ENCODE measurements around the gene MTA1. TPM values are rescaled to one million over a fixed set of nuclear protein-coding genes. Genes with fewer than 3 reads are reported as not detected.

Gene MTA1
- polyA plus RNA-seq, 3 donors from 2014 or later: 0.82 to 3.0 (median 2.8) TPM

DNA sequence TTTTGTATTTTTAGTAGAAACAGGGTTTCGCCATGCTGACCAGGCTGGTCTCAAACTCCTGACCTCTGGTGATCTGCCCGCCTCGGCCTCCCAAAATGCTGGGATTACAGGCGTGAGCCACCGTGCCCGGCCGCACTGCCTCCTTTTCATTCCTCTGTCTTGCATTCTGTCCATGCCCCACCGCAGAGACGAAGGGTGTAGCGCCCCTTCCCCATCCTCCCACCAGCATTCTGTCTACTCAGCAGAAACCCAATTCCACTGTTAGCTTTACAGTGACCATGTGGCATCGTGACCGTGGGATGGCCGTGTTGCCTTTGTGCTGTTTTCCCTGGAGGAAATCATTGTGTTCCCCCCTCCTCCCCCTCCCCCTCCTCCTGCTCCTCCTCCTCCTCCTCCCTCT lies 11.0 kb upstream of the MTA1 start:
- no peak for DNase-seq
- H3K27ac Mint-ChIP-seq: no peak overlapping the region
- no peaks in the 10 kb centered on the region for H3K4me1 Mint-ChIP-seq
- H3K4me3 Mint-ChIP-seq: no peak overlapping the region
- peaks cover 4 to 23% (median 5%) of the 10 kb centered on the region in 3 donors for H3K27me3 Mint-ChIP-seq (ENCODE audit: low read depth in 3 of 3)
- H3K36me3 Mint-ChIP-seq: no peaks in the 10 kb centered on the region
- H3K9me3 Mint-ChIP-seq: no peaks in the 10 kb centered on the region

DNA sequence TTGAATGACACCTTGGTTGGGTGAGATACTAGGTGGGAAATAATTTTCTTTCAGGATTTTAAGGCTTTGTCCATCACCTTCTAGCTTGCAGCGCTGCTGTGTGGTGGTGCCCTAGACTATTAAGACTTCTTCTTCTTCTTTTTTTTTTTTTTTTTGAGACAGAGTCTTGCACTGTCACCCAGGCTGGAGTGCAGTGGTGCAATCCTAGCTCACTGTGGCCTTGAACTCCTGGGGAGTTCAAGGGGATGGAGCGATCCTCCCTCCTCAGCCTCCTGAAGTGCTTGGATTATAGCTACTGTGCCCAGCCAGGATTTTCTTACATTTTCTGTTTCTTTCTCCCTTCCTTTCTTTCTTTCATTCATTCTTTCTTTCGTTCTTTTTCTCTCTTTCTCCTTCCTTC lies 10.3 kb upstream of the MTA1 start:
- no peaks in the 10 kb centered on the region for H3K36me3 Mint-ChIP-seq
- H3K27me3 Mint-ChIP-seq (ENCODE audit: low read depth in 3 of 3): peaks cover 4 to 23% (median 8%) of the 10 kb centered on the region in 3 donors
- H3K4me3 Mint-ChIP-seq: no peak overlapping the region
- H3K4me1 Mint-ChIP-seq: no peaks in the 10 kb centered on the region
- no peak overlapping the region for H3K27ac Mint-ChIP-seq
- no peak for DNase-seq
- no peaks in the 10 kb centered on the region for H3K9me3 Mint-ChIP-seq

DNA sequence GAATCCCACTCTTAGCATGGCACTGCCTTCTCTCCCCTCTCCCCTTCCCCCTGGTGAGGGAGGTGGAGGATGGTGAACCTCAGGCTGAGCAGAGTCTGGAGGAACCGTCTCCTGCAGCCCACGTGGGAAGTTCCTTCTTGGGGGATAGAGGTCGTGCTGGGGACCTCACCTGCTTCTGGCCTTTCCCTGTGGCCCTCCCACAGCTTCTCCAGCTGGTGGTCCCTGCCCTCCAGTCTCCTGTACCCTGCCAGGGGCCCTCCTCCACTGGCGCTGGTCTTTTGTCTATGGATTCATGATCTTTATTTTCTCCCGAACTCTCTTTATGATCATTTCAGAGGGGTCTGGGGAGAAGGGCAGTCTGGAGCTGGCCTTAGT lies 9.0 kb upstream of the MTA1 start:
- no peaks in the 10 kb centered on the region for H3K36me3 Mint-ChIP-seq
- H3K4me1 Mint-ChIP-seq: peaks cover 2 to 6% of the 10 kb centered on the region in 2 donors
- H3K4me3 Mint-ChIP-seq: peak overlapping the region in 1 of 5 donors; percentile 63
- H3K27ac Mint-ChIP-seq: no peak overlapping the region
- DNase-seq: no peak
- peaks cover 4 to 23% (median 8%) of the 10 kb centered on the region in 3 donors for H3K27me3 Mint-ChIP-seq (ENCODE audit: low read depth in 3 of 3)
- no peaks in the 10 kb centered on the region for H3K9me3 Mint-ChIP-seq

DNA sequence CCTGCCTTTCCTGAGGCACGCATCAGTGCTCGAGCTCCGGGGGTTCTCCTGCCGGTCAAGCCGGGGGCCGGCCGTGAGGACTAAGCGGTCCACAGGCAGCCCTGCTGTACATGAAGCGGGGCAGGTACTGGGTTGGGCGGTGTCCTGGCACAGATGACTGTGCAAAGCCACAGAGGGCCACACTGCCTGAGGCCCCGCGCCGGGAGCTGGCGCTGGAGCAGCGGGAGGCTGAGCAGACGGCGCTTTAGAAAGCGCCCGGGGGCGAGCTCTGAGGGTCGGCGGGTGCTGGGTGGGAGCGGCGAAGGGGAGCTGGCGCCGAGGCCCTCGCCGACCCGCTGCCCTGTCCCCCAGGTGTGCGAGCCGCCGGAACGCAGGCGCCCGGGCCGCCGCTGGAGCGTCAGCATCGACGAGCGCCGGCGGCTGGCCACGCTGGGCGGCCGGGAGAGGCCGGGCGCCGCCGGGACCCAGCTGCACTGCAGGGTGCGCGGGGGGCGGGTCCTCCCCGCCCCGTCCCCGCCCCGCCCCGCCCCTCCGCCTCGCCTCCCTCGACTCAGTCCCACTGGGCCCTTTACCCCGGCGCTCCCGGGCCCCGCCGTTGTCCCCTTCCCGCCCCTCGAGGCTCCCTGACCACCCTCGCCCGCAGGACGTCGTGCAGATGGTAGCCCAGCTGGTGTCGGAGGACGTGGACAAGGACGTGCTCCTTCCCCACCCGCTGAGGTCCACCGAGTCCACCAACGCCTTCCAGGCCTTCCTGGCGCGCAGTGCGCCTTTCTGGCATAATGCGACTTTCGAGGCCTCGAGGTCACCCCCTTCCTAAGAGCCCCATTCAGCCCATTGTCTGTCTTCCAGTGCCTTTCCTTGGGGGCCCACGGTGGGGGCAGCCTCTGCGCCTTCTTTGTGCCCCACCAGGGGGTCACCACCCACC lies 8.3 kb upstream of the MTA1 start:
- Mint-ChIP-seq H3K36me3 (no peaks in the 10 kb centered on the region), H3K9me3 (no peaks in the 10 kb centered on the region), H3K4me1 (peaks cover 4 to 6% of the 10 kb centered on the region in 2 donors), H3K27ac (no peak overlapping the region), H3K27me3 (ENCODE audit: low read depth in 3 of 3) (peaks cover 4 to 19% (median 8%) of the 10 kb centered on the region in 3 donors), H3K4me3 (peak overlapping the region in 3 of 5 donors; percentile 18 to 63 (median 30))
- peak in 2 of 3 donors; percentile 32 to 36 for DNase-seq

DNA sequence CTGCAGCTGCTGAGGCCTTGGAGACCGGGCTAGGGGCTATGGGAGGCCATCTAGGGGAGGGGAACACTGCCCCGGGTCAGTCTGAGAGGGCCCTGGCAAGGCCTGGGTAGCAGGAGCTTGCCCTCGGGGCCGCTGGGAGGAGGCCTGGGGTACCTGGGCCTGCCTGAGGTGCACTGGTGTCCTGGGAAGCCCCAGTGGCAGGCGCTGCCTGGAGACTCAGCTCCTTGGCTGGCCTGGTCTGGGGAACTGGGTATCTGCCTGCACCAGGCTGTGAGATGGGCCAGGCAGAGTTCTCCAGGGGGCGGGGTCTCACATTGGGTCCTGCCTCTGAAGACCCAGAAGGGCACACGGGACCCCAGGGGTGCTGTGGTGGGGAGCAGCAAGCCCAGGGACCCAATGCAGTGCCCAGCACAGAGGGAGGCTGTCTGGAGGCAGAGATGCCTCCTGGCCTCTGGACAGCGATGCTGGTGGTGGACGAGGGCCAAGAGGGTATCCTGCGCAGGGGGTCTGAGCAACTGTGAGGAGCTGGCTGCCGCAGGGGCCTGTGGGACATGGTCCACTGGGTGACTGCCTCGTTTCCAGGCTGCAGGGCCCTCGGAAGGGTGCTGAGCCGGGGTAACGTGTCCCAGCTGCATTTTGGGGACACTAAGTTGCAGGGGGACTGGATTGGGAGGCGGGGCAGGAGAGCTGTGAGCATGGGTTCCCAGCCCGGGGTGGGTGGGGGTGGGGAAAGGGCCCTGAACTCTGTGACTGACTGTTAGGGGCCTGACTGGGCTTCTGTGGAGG lies 7.4 kb upstream of the MTA1 start:
- H3K4me1 Mint-ChIP-seq: peaks cover 4 to 11% of the 10 kb centered on the region in 2 donors

DNA sequence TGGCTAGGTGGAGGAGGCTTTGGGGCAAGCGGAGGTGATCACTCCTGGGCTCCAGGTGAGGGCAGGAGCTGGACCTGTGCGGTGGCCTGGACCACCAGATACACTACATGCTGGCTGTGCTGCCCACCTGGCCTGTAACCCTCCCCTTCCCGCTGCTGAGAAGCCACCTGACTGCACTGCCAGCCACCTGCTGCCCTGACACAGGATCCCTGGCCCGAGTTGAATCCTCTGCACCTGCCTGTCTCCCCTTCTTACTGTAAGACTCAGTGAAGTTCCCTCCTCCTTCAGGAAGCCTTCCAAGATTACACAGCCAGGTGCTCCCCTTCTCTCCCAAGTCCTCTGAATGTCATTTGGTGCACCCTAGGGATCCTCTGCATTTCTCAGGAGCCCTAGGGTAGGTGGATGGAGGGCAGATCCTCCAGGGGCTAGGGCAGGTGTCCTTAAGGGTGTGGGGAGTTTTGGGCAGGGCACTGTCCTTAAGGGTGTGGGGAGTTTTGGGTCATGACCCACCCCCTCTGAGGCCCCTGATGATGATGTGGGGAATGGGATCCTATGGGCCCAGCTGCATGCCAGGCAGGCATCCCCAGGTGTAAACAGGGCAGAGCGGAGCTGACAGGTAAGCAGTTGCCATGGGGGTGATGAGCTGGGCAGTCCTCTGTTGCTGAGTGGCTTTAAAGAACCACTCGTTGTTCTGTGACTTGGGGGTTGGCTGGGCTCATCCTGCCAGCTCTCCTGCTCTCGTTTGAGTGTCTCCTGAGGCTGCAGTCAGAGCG lies 6.7 kb upstream of the MTA1 start:
- no peaks in the 10 kb centered on the region for H3K9me3 Mint-ChIP-seq

More for the DNA sequence above, 7.4 kb upstream of the MTA1 start:
- H3K4me3 Mint-ChIP-seq: peak overlapping the region in 2 of 5 donors; percentile 29 to 40
- H3K27me3 Mint-ChIP-seq (ENCODE audit: low read depth in 3 of 3): peaks cover 4 to 19% (median 10%) of the 10 kb centered on the region in 3 donors
- H3K9me3 Mint-ChIP-seq: no peaks in the 10 kb centered on the region
- H3K27ac Mint-ChIP-seq: no peak overlapping the region
- H3K36me3 Mint-ChIP-seq: no peaks in the 10 kb centered on the region
- DNase-seq: no peak

DNA sequence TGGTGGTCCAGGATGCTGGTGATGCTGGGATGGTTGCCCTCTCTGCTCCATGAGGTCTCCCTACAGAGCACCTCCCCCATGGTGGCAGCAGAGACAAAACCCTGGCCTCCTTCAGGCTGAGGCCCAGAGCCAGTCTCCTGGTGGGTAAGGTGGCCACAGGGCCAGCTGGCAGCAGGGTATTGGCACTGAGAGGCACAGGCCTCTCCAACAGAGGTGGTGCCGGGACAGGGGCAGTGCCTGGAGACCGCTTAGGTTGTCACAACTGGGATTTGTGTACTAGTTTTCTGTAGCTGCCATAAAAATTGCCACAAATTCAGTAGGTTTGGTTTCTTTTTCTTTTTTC lies 6.1 kb upstream of the MTA1 start:
- Mint-ChIP-seq H3K27ac (no peak overlapping the region), H3K4me1 (peaks cover 4 to 11% of the 10 kb centered on the region in 2 donors), H3K27me3 (ENCODE audit: low read depth in 3 of 3) (peaks cover 7 to 17% (median 12%) of the 10 kb centered on the region in 3 donors), H3K36me3 (no peaks in the 10 kb centered on the region), H3K9me3 (no peaks in the 10 kb centered on the region), H3K4me3 (peak overlapping the region in 2 of 5 donors; percentile 53)
- no peak for DNase-seq

More for the DNA sequence above, 6.7 kb upstream of the MTA1 start:
- Mint-ChIP-seq H3K4me3 (peak overlapping the region in 1 of 5 donors; percentile 40), H3K36me3 (no peaks in the 10 kb centered on the region), H3K27ac (peak overlapping the region in 1 of 6 donors; percentile 45), H3K4me1 (peaks cover 4 to 11% of the 10 kb centered on the region in 2 donors), H3K27me3 (ENCODE audit: low read depth in 3 of 3) (peaks cover 4 to 15% (median 10%) of the 10 kb centered on the region in 3 donors)
- DNase-seq: no peak

DNA sequence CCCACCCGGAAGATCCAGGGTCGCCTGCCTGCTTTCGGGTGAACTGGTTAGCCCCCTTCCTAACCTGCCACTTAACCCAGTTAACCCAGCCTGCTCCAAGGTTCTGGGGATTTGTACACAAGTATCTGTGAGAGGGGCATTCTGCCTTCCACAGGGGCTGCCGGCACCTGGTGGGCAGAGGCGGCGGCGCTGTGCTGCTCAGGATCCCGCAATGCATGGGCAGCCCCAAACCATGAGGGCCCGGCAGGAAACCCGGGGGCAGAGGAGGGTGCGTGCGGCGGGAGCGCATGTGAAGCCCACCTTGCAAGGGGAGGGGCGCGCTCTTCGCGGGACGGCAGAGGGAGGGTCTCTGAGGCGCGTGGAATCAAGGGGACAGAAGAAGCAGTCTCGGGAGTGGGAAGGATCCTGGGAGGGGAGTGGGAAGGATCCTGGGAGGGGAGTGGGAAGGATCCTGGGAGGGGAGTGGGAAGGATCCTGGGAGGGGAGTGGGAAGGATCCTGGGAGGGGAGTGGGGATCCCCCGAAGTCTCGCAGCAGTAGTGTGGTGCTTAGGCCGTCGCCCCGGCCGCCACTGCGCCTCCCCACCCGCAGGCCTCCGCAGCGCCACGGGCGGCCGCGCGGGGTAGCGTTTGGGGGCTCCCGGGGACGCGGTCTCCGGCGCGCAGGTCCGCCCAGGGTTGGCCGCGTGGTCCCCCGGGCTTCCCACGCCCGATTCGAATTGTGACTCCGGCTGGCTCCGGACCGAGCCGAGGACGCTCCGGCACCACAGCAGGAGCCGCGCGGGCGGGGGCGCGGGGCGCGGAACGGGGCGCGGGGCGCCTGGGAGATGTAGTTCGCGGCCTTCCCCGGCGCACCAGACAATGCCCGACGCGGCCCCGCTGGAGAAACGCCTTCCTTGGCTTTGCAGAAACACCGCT lies 4.9 kb upstream of the MTA1 start:
- no peaks in the 10 kb centered on the region for H3K36me3 Mint-ChIP-seq
- H3K4me1 Mint-ChIP-seq: peaks cover 7 to 11% of the 10 kb centered on the region in 2 donors
- H3K9me3 Mint-ChIP-seq: no peaks in the 10 kb centered on the region
- peaks cover 7 to 14% (median 12%) of the 10 kb centered on the region in 3 donors for H3K27me3 Mint-ChIP-seq (ENCODE audit: low read depth in 3 of 3)
- peak; percentile 63 to 68 (median 65) for DNase-seq
- peak overlapping the region; percentile 50 to 86 (median 74) for H3K4me3 Mint-ChIP-seq
- peak overlapping the region in 1 of 6 donors; percentile 71 for H3K27ac Mint-ChIP-seq

DNA sequence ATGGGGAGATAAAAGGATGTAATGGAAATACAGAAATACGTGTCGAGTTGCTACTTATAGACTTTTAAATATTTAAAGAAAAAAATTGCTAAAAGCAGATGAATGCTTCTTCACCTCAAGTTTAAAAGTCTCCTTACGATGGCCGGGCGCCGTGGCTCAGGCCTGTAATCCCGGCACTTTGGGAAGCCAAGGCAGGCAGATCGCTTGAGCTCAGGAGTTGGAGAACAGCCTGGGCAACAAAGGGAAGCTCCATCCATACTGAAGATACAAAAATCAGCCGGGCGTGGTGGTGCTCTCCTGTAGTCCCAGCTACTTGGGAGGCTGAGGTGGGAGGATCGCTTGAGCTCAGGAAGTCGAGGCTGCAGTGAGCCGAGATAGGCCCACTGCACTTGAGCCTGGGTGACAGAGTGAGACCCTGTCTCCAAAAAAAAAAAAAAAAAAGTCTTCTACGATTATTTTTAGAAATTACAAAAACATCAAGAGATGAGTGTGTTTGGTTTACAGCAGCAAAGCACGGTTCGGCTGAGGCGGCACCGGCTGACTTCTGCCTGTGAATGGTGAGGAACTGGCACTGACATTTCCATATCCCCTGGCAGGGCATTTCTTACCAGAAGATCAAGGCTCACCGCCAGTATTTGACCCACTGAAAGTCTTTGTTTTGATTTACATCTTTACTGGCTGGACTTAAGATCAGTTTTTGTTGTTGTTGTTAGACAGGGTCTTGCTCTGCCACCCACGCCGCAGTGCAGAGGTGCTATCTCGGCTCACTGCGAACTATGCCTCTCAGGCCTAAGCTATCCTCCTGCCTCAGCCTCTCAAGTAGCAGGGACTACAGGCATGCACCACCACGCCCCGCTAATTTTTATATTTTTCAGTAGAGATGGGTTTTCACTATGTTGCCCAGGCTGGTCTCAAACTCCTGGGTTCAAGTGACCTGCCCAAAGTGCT lies 3.9 kb upstream of the MTA1 start:
- peaks cover 7 to 14% (median 10%) of the 10 kb centered on the region in 3 donors for H3K27me3 Mint-ChIP-seq (ENCODE audit: low read depth in 3 of 3)
- peak overlapping the region in 2 of 6 donors; percentile 20 to 71 for H3K27ac Mint-ChIP-seq
- no peak for DNase-seq
- H3K36me3 Mint-ChIP-seq: no peaks in the 10 kb centered on the region
- H3K4me1 Mint-ChIP-seq: peaks cover 9 to 12% of the 10 kb centered on the region in 2 donors
- H3K9me3 Mint-ChIP-seq: no peaks in the 10 kb centered on the region
- H3K4me3 Mint-ChIP-seq: peak overlapping the region; percentile 63 to 86 (median 74)

DNA sequence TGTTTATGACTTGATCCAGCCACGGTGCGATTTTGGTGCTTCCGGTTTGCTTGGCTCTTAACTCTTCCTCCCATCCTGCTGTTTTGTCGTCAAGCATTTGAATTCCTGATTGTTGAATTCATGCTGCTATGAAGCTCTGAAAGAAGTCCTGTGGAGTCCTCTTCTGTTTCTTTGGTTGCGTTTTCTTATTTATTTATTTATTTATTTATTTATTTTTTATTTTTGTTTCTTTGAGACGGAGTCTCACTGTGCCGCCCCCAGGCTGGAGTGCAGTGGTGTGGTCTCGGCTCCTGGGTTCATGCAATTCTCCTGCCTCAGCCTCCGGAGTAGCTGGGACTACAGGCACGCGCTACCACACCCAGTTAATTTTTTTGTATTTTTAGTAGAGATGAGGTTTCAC lies 3.0 kb upstream of the MTA1 start:
- peak overlapping the region; percentile 39 to 73 (median 58) for H3K4me3 Mint-ChIP-seq

DNA sequence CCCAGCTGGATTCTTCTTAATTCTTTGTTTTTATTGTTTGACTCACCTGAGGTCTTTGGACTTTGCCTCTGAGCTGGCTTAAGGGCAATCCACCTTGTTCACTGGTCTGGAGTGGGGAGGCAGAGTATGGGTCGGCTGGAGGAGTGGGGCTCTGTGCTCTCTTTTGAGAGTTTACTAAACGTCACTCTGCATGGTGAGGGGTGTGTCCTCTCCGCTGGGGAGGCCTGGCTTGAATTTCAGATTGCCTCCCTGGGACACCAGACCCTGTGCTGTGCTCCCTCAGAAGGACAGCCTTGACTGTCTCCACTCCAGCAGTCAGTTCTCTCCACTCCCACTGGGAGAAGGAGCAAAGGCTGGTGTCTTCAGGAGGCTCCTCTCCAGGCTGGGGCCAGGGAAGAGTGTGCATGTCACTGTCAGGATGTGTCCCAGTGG lies 1.9 kb upstream of the MTA1 start:
- DNase-seq: no peak
- Mint-ChIP-seq H3K36me3 (no peaks in the 10 kb centered on the region), H3K27me3 (ENCODE audit: low read depth in 3 of 3) (peaks cover 10 to 12% (median 11%) of the 10 kb centered on the region in 3 donors), H3K9me3 (no peaks in the 10 kb centered on the region), H3K27ac (peak overlapping the region in 1 of 6 donors; percentile 10), H3K4me3 (peak overlapping the region; percentile 18 to 79 (median 37)), H3K4me1 (peaks cover 27 to 32% of the 10 kb centered on the region in 2 donors)

More for the DNA sequence above, 3.0 kb upstream of the MTA1 start:
- Mint-ChIP-seq H3K9me3 (no peaks in the 10 kb centered on the region), H3K4me1 (peaks cover 18 to 21% of the 10 kb centered on the region in 2 donors), H3K27ac (peak overlapping the region in 2 of 6 donors; percentile 56 to 57), H3K27me3 (ENCODE audit: low read depth in 3 of 3) (peaks cover 7 to 13% (median 12%) of the 10 kb centered on the region in 3 donors), H3K36me3 (no peaks in the 10 kb centered on the region)
- no peak for DNase-seq
